Suprapubic skin (tissue), 4 donors: ENCODE data around the gene SLC30A3. TPM values are rescaled to one million over a fixed set of nuclear protein-coding genes. Genes with fewer than 3 reads are reported as not detected.

Source experiments
- DNase-seq, 2 donors: peaks; one replicate each; pipeline ENCODE4 v3.0.0-alpha.2; 2019; ENCODE audit warnings: low spot score in 2 of 2
- H3K27ac ChIP-seq: fragments of 200-600 bp; sonication (generic); one replicate; pipeline ENCODE4 v1.5.1; 2019
- H3K27me3 ChIP-seq: fragments of 200-600 bp; sonication (generic); one replicate; pipeline ENCODE4 v1.5.1; 2019
- H3K36me3 ChIP-seq: fragments of 200-600 bp; sonication (generic); one replicate; pipeline ENCODE4 v1.5.1; 2019
- H3K4me1 ChIP-seq: fragments of 200-600 bp; sonication (generic); one replicate; pipeline ENCODE4 v1.5.1; 2019
- H3K4me3 ChIP-seq: fragments of 200-600 bp; sonication (generic); one replicate; pipeline ENCODE4 v1.5.1; 2019; ENCODE audit warnings: mild to moderate bottlenecking
- H3K9me3 ChIP-seq: fragments of 200-600 bp; sonication (generic); one replicate; pipeline ENCODE4 v1.5.1; 2019
- EP300 ChIP-seq: sonication (generic); formaldehyde crosslinking; IDR thresholded peaks from one replicate; pipeline ENCODE4 v1.6.1; 2017; ENCODE audit warnings: antibody characterized with exemption
- POLR2A ChIP-seq, 2 donors: fragments of 450-650 bp; IDR thresholded peaks; one replicate each; pipeline ENCODE4 v1.6.1; 2017; ENCODE audit warnings: antibody characterized with exemption in 2 of 2, mild to moderate bottlenecking in 2 of 2, moderate library complexity in 2 of 2
- POLR2AphosphoS5 ChIP-seq, 3 donors: sonication (generic); formaldehyde crosslinking; IDR thresholded peaks; one replicate each; pipeline ENCODE4 v1.6.1; 2017; ENCODE audit warnings: antibody characterized with exemption in 3 of 3
- WGBS: methylation state at CpG from one replicate; pipeline ENCODE4 v1.1.5; 2018; 5-methylcytosine and 5-hydroxymethylcytosine counted together
- total RNA-seq, 4 donors: library from RNA; depleted of rRNA; stranded (reverse); fragments of >200 nt; gene quantifications; one replicate each; pipeline ENCODE4 v1.1.0, GENCODE V29; 2016
- TF ChIP-seq, protein P1 (sequence below), 2 donors: fragments of 200-600 bp in 1 of 2; fragments of 450-650 bp in 1 of 2; sonication (generic) in 1 of 2; IDR thresholded peaks; one replicate each; pipeline ENCODE4 v1.5.1; 2016 to 2019; ENCODE audit warnings: antibody characterized with exemption in 2 of 2, mild to moderate bottlenecking in 1 of 2, moderate library complexity in 1 of 2

Gene SLC30A3
- total RNA-seq, 4 donors from 2014 or later = not detected

DNA sequence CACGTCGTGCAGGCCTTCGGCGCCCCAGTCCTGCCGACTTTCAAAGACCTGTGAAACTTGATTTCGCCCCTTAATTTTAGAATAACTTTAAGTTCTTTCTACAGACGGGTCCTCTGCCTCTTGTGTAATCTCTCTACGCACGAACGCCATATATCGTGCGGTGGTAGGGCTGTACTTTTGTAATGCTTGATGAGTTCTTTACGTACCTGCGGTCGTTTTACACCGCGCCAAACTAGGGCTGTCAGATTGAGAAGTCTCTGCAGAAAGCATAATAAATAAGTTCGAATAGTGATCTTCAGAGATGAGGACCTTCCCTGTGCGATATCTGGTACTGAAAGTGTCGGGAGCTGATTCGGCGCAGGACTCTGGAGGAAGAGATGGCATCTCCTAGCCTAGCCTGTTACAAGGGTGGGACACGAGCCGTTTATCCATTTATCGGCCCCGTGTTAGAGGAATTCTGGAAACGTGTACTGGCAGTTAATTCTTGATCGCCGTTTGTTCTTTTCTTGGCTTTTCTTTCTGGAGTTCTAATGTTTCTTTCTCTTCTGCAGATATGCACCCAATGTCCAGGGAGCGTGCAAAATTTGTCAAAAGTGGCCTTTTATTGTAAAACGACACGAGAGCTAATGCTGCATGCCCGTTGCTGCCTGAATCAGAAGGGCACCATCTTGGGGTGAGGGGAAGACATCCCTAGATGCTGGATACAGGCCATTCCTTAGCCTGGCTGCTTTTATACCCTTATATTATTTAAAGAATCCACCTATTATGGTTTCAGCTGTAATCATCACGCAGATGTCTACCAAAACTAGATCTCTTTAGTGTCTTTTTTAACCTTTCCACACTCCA lies 50.0 kb downstream of the SLC30A3 start:
- Histone ChIP-seq H3K9me3 (no peaks in the 10 kb centered on the region), H3K4me3 (peak overlapping the region; percentile 67), H3K27me3 (no peaks in the 10 kb centered on the region), H3K27ac (peak overlapping the region; percentile 92), H3K4me1 (peaks cover 42% of the 10 kb centered on the region), H3K36me3 (peaks cover 26% of the 10 kb centered on the region)
- WGBS = 8% methylated on average over 34 of the region's 34 CpGs
- DNase-seq = peak in 1 of 2 donors; percentile 67
- TF ChIP-seq POLR2AphosphoS5 (IDR thresholded peaks at IDR 0.05) (no peak), EP300 (no peak), POLR2A (IDR thresholded peaks at IDR 0.05) (no peak)
- TF ChIP-seq, protein P1, sequence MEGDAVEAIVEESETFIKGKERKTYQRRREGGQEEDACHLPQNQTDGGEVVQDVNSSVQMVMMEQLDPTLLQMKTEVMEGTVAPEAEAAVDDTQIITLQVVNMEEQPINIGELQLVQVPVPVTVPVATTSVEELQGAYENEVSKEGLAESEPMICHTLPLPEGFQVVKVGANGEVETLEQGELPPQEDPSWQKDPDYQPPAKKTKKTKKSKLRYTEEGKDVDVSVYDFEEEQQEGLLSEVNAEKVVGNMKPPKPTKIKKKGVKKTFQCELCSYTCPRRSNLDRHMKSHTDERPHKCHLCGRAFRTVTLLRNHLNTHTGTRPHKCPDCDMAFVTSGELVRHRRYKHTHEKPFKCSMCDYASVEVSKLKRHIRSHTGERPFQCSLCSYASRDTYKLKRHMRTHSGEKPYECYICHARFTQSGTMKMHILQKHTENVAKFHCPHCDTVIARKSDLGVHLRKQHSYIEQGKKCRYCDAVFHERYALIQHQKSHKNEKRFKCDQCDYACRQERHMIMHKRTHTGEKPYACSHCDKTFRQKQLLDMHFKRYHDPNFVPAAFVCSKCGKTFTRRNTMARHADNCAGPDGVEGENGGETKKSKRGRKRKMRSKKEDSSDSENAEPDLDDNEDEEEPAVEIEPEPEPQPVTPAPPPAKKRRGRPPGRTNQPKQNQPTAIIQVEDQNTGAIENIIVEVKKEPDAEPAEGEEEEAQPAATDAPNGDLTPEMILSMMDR (IDR thresholded peaks at IDR 0.05) = no peak

DNA sequence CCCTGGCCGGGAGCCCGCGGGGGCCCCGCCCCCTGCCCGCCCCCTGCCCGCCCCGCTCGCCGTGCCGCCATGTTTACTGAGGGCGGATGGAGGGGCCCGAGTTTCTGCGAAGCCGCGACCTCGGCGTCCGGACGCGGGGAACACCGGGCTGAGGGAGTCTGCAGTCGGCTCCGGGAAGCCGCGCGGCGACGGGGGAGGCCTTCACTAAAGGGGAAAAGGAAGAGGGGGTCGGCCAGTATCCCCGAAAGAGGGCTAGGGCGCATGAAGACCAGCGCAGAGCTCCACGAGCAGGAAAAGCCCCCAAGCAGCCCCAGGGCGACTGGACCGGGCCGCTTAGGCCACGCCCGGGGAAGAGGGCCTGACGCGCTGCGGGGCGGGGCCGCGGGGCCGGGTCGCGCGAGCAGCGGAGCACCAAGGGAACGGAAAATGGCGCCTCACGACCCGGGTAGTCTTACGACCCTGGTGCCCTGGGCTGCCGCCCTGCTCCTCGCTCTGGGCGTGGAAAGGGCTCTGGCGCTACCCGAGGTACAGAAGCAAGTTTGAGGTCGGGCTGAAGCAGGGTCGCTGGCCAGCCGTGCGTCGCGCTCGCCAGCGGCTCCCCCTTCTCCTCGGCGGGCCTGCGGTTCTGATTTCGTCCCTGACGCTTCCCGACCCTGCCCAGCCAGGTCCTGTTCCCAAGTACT lies 50.8 kb downstream of the SLC30A3 start, which contains the start of the genes ATRAID and SLC5A6:
Gene ATRAID (plus strand): TSS at position 99 of the 683 bp plus-strand sequence. CDS start 328 bp downstream, at position 427.
Gene SLC5A6 (minus strand): TSS at position 326 of the 683 bp plus-strand sequence. CDS start 4,618 bp downstream, outside the sequence.
- TF ChIP-seq EP300 (no peak), POLR2A (IDR thresholded peaks at IDR 0.05) (peak; percentile 71 to 91), POLR2AphosphoS5 (IDR thresholded peaks at IDR 0.05) (peak in 2 of 3 donors; percentile 73 to 87)
- TF ChIP-seq, protein P1 (IDR thresholded peaks at IDR 0.05) = no peak
- Histone ChIP-seq H3K36me3 (peaks cover 32% of the 10 kb centered on the region), H3K4me3 (peak within 1 kb of the TSS; percentile 67), H3K27ac (peak within 1 kb of the TSS; percentile 92), H3K4me1 (peaks cover 37% of the 10 kb centered on the region), H3K27me3 (no peaks in the 10 kb centered on the region), H3K9me3 (no peaks in the 10 kb centered on the region)
- WGBS = under 1% methylated on average over 51 of the region's 73 CpGs
- DNase-seq = peak; percentile 89 to 91

DNA sequence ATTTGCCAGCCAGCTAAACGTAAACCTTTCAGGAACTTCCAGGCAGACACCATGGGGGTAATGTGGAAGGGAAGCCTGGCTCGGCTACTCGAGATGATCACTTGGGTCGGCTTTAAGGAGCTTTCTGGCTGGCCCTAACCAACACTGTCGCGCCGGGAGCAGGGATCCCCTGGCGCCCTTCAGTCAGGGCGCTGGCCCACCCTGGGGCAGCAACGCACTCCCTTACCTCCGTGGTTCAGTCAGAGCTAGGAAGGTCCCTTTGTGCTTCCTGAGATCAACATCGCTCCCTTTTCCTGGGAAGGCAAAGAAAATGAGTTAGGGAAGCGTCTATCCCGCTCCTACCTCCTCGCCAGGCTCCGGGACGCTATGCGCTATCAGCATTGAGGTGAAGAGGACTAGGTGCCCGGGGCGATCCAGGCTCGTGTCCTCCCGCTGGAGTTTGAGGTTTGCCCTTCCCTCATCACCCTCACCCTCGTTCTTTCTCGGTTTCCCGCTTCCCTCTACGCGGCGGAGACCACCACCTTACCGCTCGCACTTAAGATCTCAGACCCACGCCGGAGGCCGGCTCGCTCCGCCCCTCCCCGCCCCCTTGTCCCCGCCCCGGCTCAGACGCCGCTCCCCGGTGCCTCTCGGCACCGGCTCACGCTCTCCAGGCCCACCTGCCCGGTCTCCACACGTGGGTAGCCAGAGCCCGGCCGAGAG lies 51.5 kb downstream of the SLC30A3 start:
- Histone ChIP-seq H3K36me3 (peaks cover 39% of the 10 kb centered on the region), H3K9me3 (no peaks in the 10 kb centered on the region), H3K4me1 (peaks cover 30% of the 10 kb centered on the region), H3K27me3 (no peaks in the 10 kb centered on the region), H3K4me3 (peak overlapping the region; percentile 67), H3K27ac (peak overlapping the region; percentile 92)
- 3% methylated on average over 30 of the region's 48 CpGs for WGBS
- DNase-seq = peak in 1 of 2 donors; percentile 80
- TF ChIP-seq EP300 = no peak
- TF ChIP-seq, protein P1 (IDR thresholded peaks at IDR 0.05) = no peak

DNA sequence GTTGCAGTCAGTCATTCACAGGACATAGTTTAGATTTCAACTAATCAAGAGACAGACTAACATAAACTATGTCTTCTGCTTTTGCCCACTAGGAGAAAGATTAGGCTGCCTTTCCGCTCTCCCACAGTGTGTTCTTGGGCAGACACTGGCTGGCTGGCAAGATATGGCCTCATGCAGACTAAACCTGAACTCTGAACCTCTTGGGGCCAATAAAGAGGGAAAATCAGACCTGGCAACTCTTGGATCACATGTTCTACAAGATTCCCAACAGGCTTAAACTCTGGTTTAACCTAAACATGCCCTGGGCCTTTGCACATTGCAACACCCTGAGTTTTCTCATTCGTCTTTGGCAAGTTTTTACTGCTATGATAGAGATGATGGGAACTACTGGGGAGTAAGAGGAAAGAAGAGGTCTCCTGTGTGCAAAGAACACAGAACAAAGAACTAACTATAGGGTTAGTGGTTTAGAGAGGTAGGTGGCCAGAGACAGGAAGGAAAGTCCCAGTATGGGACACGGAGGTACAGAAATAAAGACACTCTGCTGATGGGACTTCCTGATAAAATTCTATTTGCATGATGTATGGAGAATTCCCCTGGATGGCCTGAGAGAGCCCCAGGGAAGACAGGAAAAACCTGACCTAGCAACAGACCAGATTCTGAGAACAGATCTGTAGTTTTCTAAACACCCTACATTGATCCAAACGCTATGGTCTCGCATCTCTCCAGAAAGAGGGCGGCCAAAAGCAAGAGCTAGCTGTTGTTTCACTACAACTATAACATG lies 53.0 kb downstream of the SLC30A3 start:
- peaks cover 28% of the 10 kb centered on the region for H3K4me1 ChIP-seq
- no peaks in the 10 kb centered on the region for H3K27me3 ChIP-seq
- no peaks in the 10 kb centered on the region for H3K9me3 ChIP-seq
- TF ChIP-seq, protein P1 (IDR thresholded peaks at IDR 0.05) = no peak
- TF ChIP-seq POLR2AphosphoS5 (IDR thresholded peaks at IDR 0.05) = no peak
- no peak for TF ChIP-seq EP300
- TF ChIP-seq POLR2A (IDR thresholded peaks at IDR 0.05) = no peak
- no peak overlapping the region for H3K27ac ChIP-seq
- DNase-seq = peak; percentile 13 to 43
- H3K4me3 ChIP-seq = no peak overlapping the region
- 65% methylated on average over 6 of the region's 6 CpGs for WGBS
- H3K36me3 ChIP-seq = peaks cover 43% of the 10 kb centered on the region
